T-helper 9 cell (primary cell): ENCODE data around the gene SP100.

Source experiments
- DNase-seq: peaks from one replicate; pipeline ENCODE4 v3.0.0-alpha.2; 2020

The SP100 gene

GRCh38 chr2:230564805-230565779 lies 149.1 kb downstream of the SP100 start:
- DNase-seq: no peak

GRCh38 chr2:230569298-230569697 lies 153.3 kb downstream of the SP100 start:
- no peak for DNase-seq

DNA sequence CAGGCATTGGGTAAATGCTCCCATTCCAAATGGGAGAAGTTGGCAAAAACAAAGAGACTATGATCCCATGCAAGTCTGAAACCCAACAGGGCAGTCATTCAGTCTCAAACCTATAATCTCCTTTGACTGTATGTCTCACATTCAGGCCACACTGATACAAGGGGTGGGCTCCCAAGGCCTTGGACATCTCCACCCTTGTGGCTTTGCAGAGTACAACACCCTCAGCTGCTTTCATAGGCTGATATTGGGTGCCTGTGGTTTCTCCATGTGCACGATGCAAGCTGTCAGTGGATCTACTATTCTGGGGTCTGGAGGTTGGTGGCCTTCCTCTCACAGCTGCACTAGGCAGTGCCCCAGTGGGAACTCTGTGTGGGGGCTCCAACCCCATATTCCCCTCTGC lies 155.0 kb downstream of the SP100 start:
- no peak for DNase-seq

DNA sequence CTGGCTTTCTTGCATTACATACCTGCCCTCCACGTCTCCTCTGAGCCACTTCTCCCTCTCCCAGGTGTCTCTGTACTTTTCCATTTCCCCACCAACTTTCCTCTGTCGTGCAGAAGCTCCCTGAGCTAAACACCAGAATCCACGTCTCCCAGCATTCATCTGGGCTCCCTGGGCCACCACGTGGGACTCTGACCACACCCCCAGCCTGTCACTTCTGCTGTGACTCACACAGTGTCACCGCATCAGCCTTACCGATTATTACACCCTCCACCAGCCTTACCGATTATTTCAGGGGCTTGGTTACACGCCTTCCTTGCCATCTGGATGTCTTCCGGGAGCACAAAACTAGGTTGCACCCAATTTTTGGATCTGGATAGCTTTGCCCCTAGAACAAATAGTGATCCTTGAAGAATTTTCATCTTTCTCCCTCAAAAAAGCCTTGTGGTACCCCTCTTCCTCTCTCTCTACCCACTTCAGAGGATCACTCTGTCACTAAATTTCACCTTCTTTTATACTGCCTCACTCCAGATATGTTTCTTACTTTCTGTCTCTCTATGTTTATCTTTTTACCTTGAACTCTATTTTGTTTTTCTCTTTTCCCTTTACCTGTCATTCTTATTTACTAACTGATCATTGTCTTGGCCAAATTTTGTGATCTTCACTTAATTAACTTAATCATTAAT lies 159.8 kb downstream of the SP100 start:
- peak; percentile 26 for DNase-seq

GRCh38 chr2:230577114-230577513 lies 161.1 kb downstream of the SP100 start:
- no peak for DNase-seq

GRCh38 chr2:230578106-230578505 lies 162.1 kb downstream of the SP100 start:
- DNase-seq: no peak

GRCh38 chr2:230582851-230583283 lies 166.9 kb downstream of the SP100 start:
- DNase-seq: no peak

GRCh38 chr2:230583581-230583980 lies 167.6 kb downstream of the SP100 start:
- no peak for DNase-seq

GRCh38 chr2:230586328-230586982 lies 170.5 kb downstream of the SP100 start:
- no peak for DNase-seq

GRCh38 chr2:230589025-230589424 lies 173.0 kb downstream of the SP100 start:
- no peak for DNase-seq

GRCh38 chr2:230589497-230590015 lies 173.6 kb downstream of the SP100 start:
- no peak for DNase-seq

- DNase-seq: no peak
Measured at GRCh38 chr2:230590333-230590732, 174.3 kb downstream of the SP100 start.

DNA sequence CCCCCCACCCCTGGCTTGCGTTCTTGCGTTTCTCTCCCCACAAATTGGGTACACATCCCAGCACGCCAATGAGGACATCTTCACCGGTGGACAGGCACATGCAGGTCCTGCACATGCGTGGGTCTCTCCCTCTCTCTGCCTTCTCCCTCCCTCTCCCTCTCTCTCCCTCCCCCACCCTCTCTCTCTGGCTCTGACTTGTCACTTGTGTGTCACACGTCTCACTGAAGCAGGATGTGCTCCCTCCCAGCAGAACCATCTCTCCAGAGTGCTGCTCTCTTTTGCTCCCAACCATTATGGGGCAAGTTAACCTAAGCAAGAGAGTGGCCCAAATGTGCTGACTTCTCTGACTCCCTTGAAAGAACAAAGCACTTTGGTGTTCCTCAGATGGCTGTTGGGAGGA lies 175.8 kb downstream of the SP100 start:
- no peak for DNase-seq

GRCh38 chr2:230592775-230593174 lies 176.8 kb downstream of the SP100 start:
- DNase-seq: no peak
